PC-3 (cell line): ENCODE data around the gene DENND4C. TPM values are rescaled to one million over a fixed set of nuclear protein-coding genes. Genes with fewer than 3 reads are reported as not detected.
"Not testable (repeated sequence)": the region's sequence is repeated elsewhere in the genome, so short reads cannot be mapped to it uniquely, and the experiment has no call there.

Experiments
- ATAC-seq: fragments of 200-7000 bp; cut with Tn5 transposase; 2 replicates; pipeline ENCODE4 v1.9.1; 2020; ENCODE audit warnings: mild to moderate bottlenecking, moderate library complexity
- BruUV-seq: library from RNA; stranded (reverse); fragments of 400-500 nt; replicated peaks from 2 replicates; lab custom pipeline; 2021; lab: Mats Ljungman, UMichigan
- CTCF ChIA-PET: fragments of 300-600 bp; sonication (Branson Sonifier 250); formaldehyde crosslinking; loops from one replicate; lab custom pipeline; 2022; ENCODE audit warnings: antibody characterized with exemption; lab: Charles Lee
- POLR2A ChIA-PET: fragments of 300-600 bp; sonication (Branson Sonifier 250); formaldehyde crosslinking; loops from one replicate; lab custom pipeline; 2022; ENCODE audit warnings: antibody characterized with exemption; ENCODE audit not compliant: unreplicated experiment; lab: Charles Lee
- DNase-seq: peaks from one replicate; pipeline ENCODE4 v3.0.0-alpha.2; 2015
- H2AFZ ChIP-seq: fragments of 300-600 bp; sonication (generic); 2 replicates; pipeline ENCODE4 v1.6.0; 2016; ENCODE audit warnings: antibody characterized with exemption, low read length
- H3F3A ChIP-seq: fragments of 300-600 bp; sonication (generic); one replicate; pipeline ENCODE4 v1.6.0; 2017; ENCODE audit warnings: antibody characterized with exemption, low read length, control low read depth, mild to moderate bottlenecking; ENCODE audit not compliant: unreplicated experiment
- H3K27ac ChIP-seq: fragments of 300-600 bp; sonication (generic); 2 replicates; pipeline ENCODE4 v1.5.1; 2016; ENCODE audit warnings: mild to moderate bottlenecking, low read length
- H3K27me3 ChIP-seq: fragments of 300-600 bp; sonication (generic); 2 replicates; pipeline ENCODE4 v1.6.1; 2016; ENCODE audit warnings: low read length, mixed read lengths
- H3K36me3 ChIP-seq: fragments of 300-600 bp; sonication (generic); 2 replicates; pipeline ENCODE4 v1.6.1; 2016; ENCODE audit warnings: low read depth, mixed run types, low read length, mixed read lengths
- H3K4me1 ChIP-seq: fragments of 300-600 bp; sonication (generic); 2 replicates; pipeline ENCODE4 v1.5.1; 2016; ENCODE audit warnings: low read length; ENCODE audit not compliant: insufficient read depth
- H3K4me2 ChIP-seq: fragments of 300-600 bp; sonication (generic); 2 replicates; pipeline ENCODE4 v1.6.0; 2016; ENCODE audit warnings: low read length
- H3K4me3 ChIP-seq: fragments of 300-600 bp; sonication (generic); 2 replicates; pipeline ENCODE4 v1.5.1; 2016; ENCODE audit warnings: mild to moderate bottlenecking, low read length, mixed read lengths
- H3K79me2 ChIP-seq: fragments of 300-600 bp; sonication (generic); 2 replicates; pipeline ENCODE4 v1.6.1; 2017; ENCODE audit warnings: low read length, mixed read lengths
- H3K9ac ChIP-seq: fragments of 300-600 bp; sonication (generic); 2 replicates; pipeline ENCODE4 v1.6.0; 2016; ENCODE audit warnings: mild to moderate bottlenecking, low read length
- H3K9me2 ChIP-seq: fragments of 300-600 bp; sonication (generic); replicated peaks from 2 replicates; pipeline ENCODE4 v1.6.1; 2016; ENCODE audit warnings: mixed run types, low read length, mixed read lengths
- H3K9me3 ChIP-seq: fragments of 300-600 bp; sonication (generic); 2 replicates; pipeline ENCODE4 v1.6.1; 2016; ENCODE audit warnings: low read length, mixed read lengths
- H4K20me1 ChIP-seq: fragments of 300-600 bp; sonication (generic); 2 replicates; pipeline ENCODE4 v1.6.1; 2016; ENCODE audit warnings: low read length, mixed read lengths
- CTCF ChIP-seq: fragments of 300-600 bp; sonication (generic); conservative IDR thresholded peaks from 2 replicates; pipeline ENCODE4 v1.5.1; 2017; ENCODE audit warnings: antibody characterized with exemption, low read depth, mild to moderate bottlenecking, low read length
- EZH2 ChIP-seq: fragments of 300-600 bp; sonication (generic); IDR thresholded peaks from one replicate; pipeline ENCODE4 v1.6.1; 2017; ENCODE audit warnings: antibody characterized with exemption, mild to moderate bottlenecking, low read length; ENCODE audit not compliant: unreplicated experiment
- EZH2phosphoT487 ChIP-seq: fragments of 300-600 bp; sonication (generic); IDR thresholded peaks from 2 replicates; pipeline ENCODE4 v1.6.1; 2018; ENCODE audit warnings: mild to moderate bottlenecking, antibody characterized with exemption, low read length, borderline replicate concordance
- intact Hi-C: fragments of 100-400 bp; cut with micrococcal nuclease; formaldehyde crosslinking; loops from 2 replicates; pipeline ENCODE4 v1.9.0; 2023
- total RNA-seq: library from RNA; depleted of rRNA; stranded (reverse); fragments of >200 nt; gene quantifications from 2 replicates; pipeline ENCODE4 v1.2.3, GENCODE V29; 2014

Gene DENND4C
- total RNA-seq, 1 experiment from 2014 or later, result 20.9 TPM

- intact Hi-C loops, result no loop called here
- TF ChIP-seq EZH2, result no peak
- no peak for TF ChIP-seq CTCF
- no peak for TF ChIP-seq EZH2phosphoT487
- Histone ChIP-seq H3K4me1 (no peaks in the 10 kb centered on the region), H3K27me3 (no peaks in the 10 kb centered on the region), H3K4me2 (no peak overlapping the region), H4K20me1 (no peaks in the 10 kb centered on the region), H3K9me2 (no peaks in the 10 kb centered on the region), H3K4me3 (no peak overlapping the region), H3K36me3 (no peaks in the 10 kb centered on the region), H3K9ac (no peak overlapping the region), H3K9me3 (no peaks in the 10 kb centered on the region), H3K79me2 (peaks cover 58% of the 10 kb centered on the region), H3K27ac (no peak overlapping the region), H2AFZ (no peak overlapping the region), H3F3A (no peaks in the 10 kb centered on the region)
- no peak for DNase-seq
- no peak for ATAC-seq
- ChIA-PET POLR2A (no interaction called here), CTCF (no interaction called here)
- BruUV-seq, result no TSS peak
These were observed 16.4 kb downstream of the DENND4C start for GRCh38 chr9:19246891-19247290.

- BruUV-seq, result no TSS peak
- Histone ChIP-seq H3K36me3 (no peaks in the 10 kb centered on the region), H3K9ac (no peak overlapping the region), H3K27me3 (no peaks in the 10 kb centered on the region), H2AFZ (no peak overlapping the region), H3K4me1 (no peaks in the 10 kb centered on the region), H3K9me3 (no peaks in the 10 kb centered on the region), H3K4me3 (no peak overlapping the region), H4K20me1 (no peaks in the 10 kb centered on the region), H3K79me2 (peaks cover 53% of the 10 kb centered on the region), H3K27ac (no peak overlapping the region), H3K9me2 (no peaks in the 10 kb centered on the region), H3F3A (no peaks in the 10 kb centered on the region), H3K4me2 (no peak overlapping the region)
- DNase-seq (no peak), ATAC-seq (no peak)
- intact Hi-C loops, result no loop called here
- ChIA-PET POLR2A (no interaction called here), CTCF (no interaction called here)
- TF ChIP-seq EZH2 (no peak), CTCF (no peak), EZH2phosphoT487 (no peak)
These were observed 16.9 kb downstream of the DENND4C start for GRCh38 chr9:19247420-19247819.

GRCh38 chr9:19250346-19250745, 19.9 kb downstream of the DENND4C start:
- CTCF ChIA-PET, intact Hi-C loops, H2AFZ ChIP-seq, H3F3A ChIP-seq, POLR2A ChIA-PET, DNase-seq, H3K9ac ChIP-seq, H3K36me3 ChIP-seq, H3K27me3 ChIP-seq, H3K9me3 ChIP-seq, H3K4me2 ChIP-seq, H3K4me1 ChIP-seq, ATAC-seq, H3K9me2 ChIP-seq, BruUV-seq, H3K27ac ChIP-seq, H3K4me3 ChIP-seq, H4K20me1 ChIP-seq: not testable (repeated sequence)
- H3K79me2 ChIP-seq, result peaks cover 50% of the 10 kb centered on the region

- H4K20me1 ChIP-seq, H3K9me3 ChIP-seq, H3K4me2 ChIP-seq, H3K9ac ChIP-seq, H3F3A ChIP-seq, intact Hi-C loops, ATAC-seq, H3K36me3 ChIP-seq, POLR2A ChIA-PET, H3K27ac ChIP-seq, H3K27me3 ChIP-seq, H3K9me2 ChIP-seq, H3K4me1 ChIP-seq, CTCF ChIA-PET, DNase-seq, H3K4me3 ChIP-seq, BruUV-seq, H2AFZ ChIP-seq: not testable (repeated sequence)
- peaks cover 55% of the 10 kb centered on the region for H3K79me2 ChIP-seq
These were observed 20.7 kb downstream of the DENND4C start for GRCh38 chr9:19251203-19251602.

- H3K4me2 ChIP-seq, DNase-seq, H4K20me1 ChIP-seq, H2AFZ ChIP-seq, BruUV-seq, H3K9ac ChIP-seq, intact Hi-C loops, ATAC-seq, H3K4me3 ChIP-seq, H3K27me3 ChIP-seq, H3F3A ChIP-seq, CTCF ChIA-PET, H3K27ac ChIP-seq, POLR2A ChIA-PET, H3K9me2 ChIP-seq, H3K36me3 ChIP-seq, H3K4me1 ChIP-seq, H3K9me3 ChIP-seq: not testable (repeated sequence)
- H3K79me2 ChIP-seq, result peaks cover 53% of the 10 kb centered on the region
These were observed 21.1 kb downstream of the DENND4C start for GRCh38 chr9:19251622-19252021.
